HCT116 (cell line): ENCODE results near the gene SLC38A8. TPM values are rescaled to one million over a fixed set of nuclear protein-coding genes. Genes with fewer than 3 reads are reported as not detected.

Experiments
- ATAC-seq: fragments of 200-7000 bp; cut with Tn5 transposase; 2 replicates; pipeline ENCODE4 v1.9.1; 2020; ENCODE audit warnings: mild to moderate bottlenecking, moderate library complexity
- BruUV-seq: library from RNA; stranded (reverse); fragments of 400-500 nt; replicated peaks from 2 replicates; lab custom pipeline; 2021; lab: Mats Ljungman, UMichigan
- CTCF ChIA-PET: fragments of 300-600 bp; sonication (Branson Sonifier 250); formaldehyde crosslinking; loops from one replicate; lab custom pipeline; 2021; ENCODE audit warnings: antibody characterized with exemption; lab: Charles Lee
- POLR2A ChIA-PET: fragments of 300-600, 350-600 bp; sonication (Branson Sonifier 250); formaldehyde crosslinking; loops from one replicate; lab custom pipeline; 2021; ENCODE audit warnings: antibody characterized with exemption; lab: Charles Lee
- RAD21 ChIA-PET, 2 experiments: fragments of 300-600 bp; sonication (Branson Sonifier 250); formaldehyde crosslinking; loops; one replicate each; lab custom pipeline; 2023; ENCODE audit warnings: low total read pairs in 2 of 2; ENCODE audit not compliant: uncharacterized antibody in 2 of 2, unreplicated experiment in 2 of 2, low non-redundant PET in 1 of 2; lab: Charles Lee
- DNase-seq: peaks from one replicate; pipeline ENCODE4 v3.0.0-alpha.2; 2010; ENCODE audit warnings: low read depth, low spot score
- H2AFZ ChIP-seq: fragments of 200-600 bp; shearing (Covaris generic), sonication (generic); 2 replicates; pipeline ENCODE4 v1.6.1; 2017; ENCODE audit warnings: low read depth, mixed run types, mixed read lengths, antibody characterized with exemption, low read length; ENCODE audit not compliant: poor library complexity, severe bottlenecking
- H3K27ac ChIP-seq: 2 replicates; pipeline ENCODE4 v1.5.1; 2012; ENCODE audit warnings: low read depth, low read length
- H3K27me3 ChIP-seq: fragments of 200-600 bp; sonication (generic); 2 replicates; pipeline ENCODE4 v1.6.1; 2016; ENCODE audit warnings: mixed run types, low read length, mixed read lengths; ENCODE audit not compliant: insufficient read depth
- H3K36me3 ChIP-seq, 2 experiments: fragments of 200-500 bp in 1 of 2; fragments of 200-600 bp in 1 of 2; sonication (Bioruptor generic) in 1 of 2; sonication (generic) in 1 of 2; 2 replicates each; pipeline versions ENCODE4 v1.5.1 to v1.6.1; 2014 to 2016; ENCODE audit warnings: low read length in 2 of 2, inconsistent platforms in 1 of 2, mixed read lengths in 1 of 2, mixed run types in 1 of 2; ENCODE audit not compliant: insufficient read depth in 2 of 2, control insufficient read depth in 1 of 2
- H3K4me1 ChIP-seq, 2 experiments: fragments of 200-600 bp in 1 of 2; sonication (generic) in 1 of 2; 2 replicates each; pipeline versions ENCODE4 v1.5.1 to v1.6.1; 2012 to 2017; ENCODE audit warnings: low read length in 2 of 2, inconsistent platforms in 1 of 2, mild to moderate bottlenecking in 1 of 2, mixed read lengths in 1 of 2, mixed run types in 1 of 2, moderate library complexity in 1 of 2; ENCODE audit not compliant: insufficient read depth in 2 of 2, control insufficient read depth in 1 of 2
- H3K4me2 ChIP-seq: fragments of 200-600 bp; sonication (generic); 2 replicates; pipeline ENCODE4 v1.6.1; 2017; ENCODE audit warnings: mixed run types, low read length, mixed read lengths
- H3K4me3 ChIP-seq, 2 experiments: fragments of 200-600 bp in 1 of 2; sonication (generic) in 1 of 2; replicated peaks in 1 of 2; 2 replicates each; pipeline ENCODE4 v1.5.1; 2011 to 2016; ENCODE audit warnings: low read length in 2 of 2, control low read depth in 1 of 2, low read depth in 1 of 2, mild to moderate bottlenecking in 1 of 2, mixed read lengths in 1 of 2, mixed run types in 1 of 2
- H3K79me2 ChIP-seq: fragments of 200-600 bp; sonication (generic); 2 replicates; pipeline ENCODE4 v1.6.1; 2017; ENCODE audit warnings: mild to moderate bottlenecking, mixed run types, low read length, moderate library complexity, mixed read lengths; ENCODE audit not compliant: insufficient read depth
- H3K9ac ChIP-seq: fragments of 200-600 bp; sonication (generic); 2 replicates; pipeline ENCODE4 v1.6.1; 2016; ENCODE audit warnings: low read length, mixed read lengths
- H3K9me2 ChIP-seq: fragments of 200-600 bp; sonication (generic), shearing (Covaris generic); 2 replicates; pipeline ENCODE4 v1.6.1; 2017; ENCODE audit warnings: mixed run types, mild to moderate bottlenecking, moderate library complexity; ENCODE audit not compliant: insufficient read depth
- H3K9me3 ChIP-seq, 2 experiments: fragments of 200-500 bp in 1 of 2; fragments of 200-600 bp in 1 of 2; sonication (Bioruptor generic) in 1 of 2; sonication (generic) in 1 of 2; 2 replicates each; pipeline ENCODE4 v1.6.1; 2014 to 2017; ENCODE audit warnings: low read length in 2 of 2, mixed read lengths in 2 of 2, inconsistent platforms in 1 of 2, low read depth in 1 of 2, mild to moderate bottlenecking in 1 of 2, mixed run types in 1 of 2, moderate library complexity in 1 of 2; ENCODE audit not compliant: control insufficient read depth in 1 of 2, insufficient read depth in 1 of 2
- H4K20me1 ChIP-seq: fragments of 200-600 bp; sonication (generic), shearing (Covaris generic); 2 replicates; pipeline ENCODE4 v1.6.1; 2017; ENCODE audit warnings: mixed run types, mild to moderate bottlenecking, moderate library complexity; ENCODE audit not compliant: insufficient read depth
- CBX3 ChIP-seq: IDR thresholded peaks from 2 replicates; pipeline ENCODE4 v1.6.1; 2012; ENCODE audit warnings: low read depth
- CEBPB ChIP-seq: IDR thresholded peaks from 2 replicates; pipeline ENCODE4 v1.6.1; 2012; ENCODE audit warnings: low read depth
- EGR1 ChIP-seq: IDR thresholded peaks from 2 replicates; pipeline ENCODE4 v1.6.1; 2012; ENCODE audit warnings: low read depth
- ELF1 ChIP-seq: IDR thresholded peaks from 2 replicates; pipeline ENCODE4 v1.6.1; 2012; ENCODE audit warnings: low read depth, borderline replicate concordance
- EZH2 ChIP-seq: fragments of 200-600 bp; sonication (generic); IDR thresholded peaks from 2 replicates; pipeline ENCODE4 v1.6.1; 2017; ENCODE audit warnings: antibody characterized with exemption, mixed run types
- EZH2phosphoT487 ChIP-seq: fragments of 200-600 bp; IDR thresholded peaks from 2 replicates; pipeline ENCODE4 v1.6.1; 2018; ENCODE audit warnings: antibody characterized with exemption, borderline replicate concordance
- FOSL1 ChIP-seq: IDR thresholded peaks from 2 replicates; pipeline ENCODE4 v1.6.1; 2012; ENCODE audit warnings: low read depth
- POLR2A ChIP-seq: IDR thresholded peaks from 2 replicates; pipeline ENCODE4 v1.7.0; 2011; ENCODE audit warnings: borderline replicate concordance; ENCODE audit not compliant: insufficient read depth, insufficient read length; ENCODE audit errors: extremely low read depth
- POLR2AphosphoS5 ChIP-seq: IDR thresholded peaks from 2 replicates; pipeline ENCODE4 v1.6.1; 2011; ENCODE audit warnings: mild to moderate bottlenecking, low read depth, low read length, moderate library complexity
- SIN3A ChIP-seq: IDR thresholded peaks from 2 replicates; pipeline ENCODE4 v1.6.1; 2012; ENCODE audit warnings: low read depth
- SP1 ChIP-seq: IDR thresholded peaks from 2 replicates; pipeline ENCODE4 v1.6.1; 2012; ENCODE audit warnings: low read depth
- SRF ChIP-seq: IDR thresholded peaks from 2 replicates; pipeline ENCODE4 v1.6.1; 2012; ENCODE audit warnings: low read depth
- TCF7L2 ChIP-seq: IDR thresholded peaks from 2 replicates; pipeline ENCODE4 v1.7.0; 2011; ENCODE audit warnings: borderline replicate concordance, inconsistent platforms; ENCODE audit not compliant: insufficient read depth, insufficient read length; ENCODE audit errors: extremely low read depth
- YY1 ChIP-seq: IDR thresholded peaks from 2 replicates; pipeline ENCODE4 v1.6.1; 2011; ENCODE audit warnings: low read length, low read depth, moderate library complexity, mild to moderate bottlenecking; ENCODE audit not compliant: insufficient replicate concordance; ENCODE audit errors: extremely low read depth
- ZBTB33 ChIP-seq: IDR thresholded peaks from 2 replicates; pipeline ENCODE4 v1.6.1; 2011; ENCODE audit warnings: mild to moderate bottlenecking, low read length, moderate library complexity; ENCODE audit not compliant: insufficient replicate concordance; ENCODE audit errors: extremely low read depth
- ZFX ChIP-seq: fragments of 450-650 bp; IDR thresholded peaks from 2 replicates; pipeline ENCODE4 v1.6.1; 2017
- ZNF274 ChIP-seq: fragments of 200-500 bp; sonication (Bioruptor generic); IDR thresholded peaks from 2 replicates; pipeline ENCODE4 v1.6.1; 2014; ENCODE audit warnings: mild to moderate bottlenecking, low read depth, low read length, inconsistent platforms
- intact Hi-C: fragments of 100-400 bp; cut with micrococcal nuclease; formaldehyde crosslinking; loops from 2 replicates; pipeline ENCODE4 v1.10.0; 2022
- total RNA-seq: library from RNA; stranded (reverse); gene quantifications from one replicate; pipeline ENCODE4 v1.2.1, GENCODE V29; 2021; ENCODE audit not compliant: unreplicated experiment
- TF ChIP-seq, protein P1 (sequence below): IDR thresholded peaks from 2 replicates; pipeline ENCODE4 v1.6.1; 2012
- TF ChIP-seq, protein P2 (sequence below): IDR thresholded peaks from 2 replicates; pipeline ENCODE4 v1.6.1; 2012
- TF ChIP-seq, protein P3 (sequence below), 3 experiments: fragments of 200-600 bp in 1 of 3; sonication (generic) in 1 of 3; IDR thresholded peaks in 2 of 3; conservative IDR thresholded peaks in 1 of 3; 2 replicates each; pipeline ENCODE4 v1.5.1; 2012 to 2017; ENCODE audit warnings: low read depth in 2 of 3, low read length in 2 of 3, antibody characterized with exemption in 1 of 3, borderline replicate concordance in 1 of 3, control low read depth in 1 of 3, mild to moderate bottlenecking in 1 of 3, mixed read lengths in 1 of 3, mixed run types in 1 of 3, moderate library complexity in 1 of 3; ENCODE audit not compliant: insufficient read depth in 1 of 3

SLC38A8 gene
- total RNA-seq, 1 experiment from 2014 or later: not detected

DNA sequence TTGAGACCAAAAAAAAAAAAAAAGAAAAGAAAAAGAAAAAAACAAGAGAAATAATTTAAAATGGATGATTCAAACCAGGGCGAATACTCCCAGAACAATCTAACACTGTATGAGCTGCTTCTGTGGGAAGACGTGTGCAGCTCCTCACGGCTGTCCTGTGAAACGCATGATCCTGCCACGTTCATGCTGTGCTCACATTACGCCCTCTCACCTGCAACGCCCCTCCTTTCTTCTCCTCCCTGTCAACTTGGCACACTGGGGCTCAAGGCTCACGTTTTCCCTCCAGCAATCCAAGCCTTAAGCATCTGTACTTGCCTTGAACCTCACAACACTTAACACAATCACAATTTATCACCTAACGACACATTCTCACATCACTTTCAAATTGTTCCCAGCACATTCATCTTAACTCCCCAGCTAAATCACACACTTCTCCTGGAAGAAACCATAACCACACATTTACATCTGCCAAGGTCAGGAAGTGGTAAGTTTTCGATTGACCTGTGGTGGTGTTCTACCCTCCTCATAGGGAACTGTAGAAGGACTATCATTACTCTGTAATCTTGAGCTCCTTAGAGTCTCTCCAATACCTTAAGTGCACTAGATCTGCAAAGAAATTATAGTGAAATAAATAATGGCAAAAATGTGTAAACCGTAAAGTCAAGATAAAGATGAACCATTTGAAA lies 45.0 kb upstream of the SLC38A8 start (continued):
- TF ChIP-seq ZNF274: no peak
- TF ChIP-seq, protein P1, sequence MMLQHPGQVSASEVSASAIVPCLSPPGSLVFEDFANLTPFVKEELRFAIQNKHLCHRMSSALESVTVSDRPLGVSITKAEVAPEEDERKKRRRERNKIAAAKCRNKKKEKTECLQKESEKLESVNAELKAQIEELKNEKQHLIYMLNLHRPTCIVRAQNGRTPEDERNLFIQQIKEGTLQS: no peak

GRCh38 chr16:84087001-84087400 lies 44.4 kb upstream of the SLC38A8 start:
- TF ChIP-seq ZBTB33 (no peak), EGR1 (no peak), FOSL1 (no peak), EZH2phosphoT487 (no peak), CEBPB (no peak), POLR2AphosphoS5 (no peak), SIN3A (no peak), TCF7L2 (no peak), ZFX (no peak), POLR2A (no peak), CBX3 (no peak), YY1 (no peak), EZH2 (no peak), ELF1 (no peak), SRF (no peak), ZNF274 (no peak), SP1 (no peak)
- TF ChIP-seq, protein P2, sequence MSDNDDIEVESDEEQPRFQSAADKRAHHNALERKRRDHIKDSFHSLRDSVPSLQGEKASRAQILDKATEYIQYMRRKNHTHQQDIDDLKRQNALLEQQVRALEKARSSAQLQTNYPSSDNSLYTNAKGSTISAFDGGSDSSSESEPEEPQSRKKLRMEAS: no peak
- TF ChIP-seq, protein P3, sequence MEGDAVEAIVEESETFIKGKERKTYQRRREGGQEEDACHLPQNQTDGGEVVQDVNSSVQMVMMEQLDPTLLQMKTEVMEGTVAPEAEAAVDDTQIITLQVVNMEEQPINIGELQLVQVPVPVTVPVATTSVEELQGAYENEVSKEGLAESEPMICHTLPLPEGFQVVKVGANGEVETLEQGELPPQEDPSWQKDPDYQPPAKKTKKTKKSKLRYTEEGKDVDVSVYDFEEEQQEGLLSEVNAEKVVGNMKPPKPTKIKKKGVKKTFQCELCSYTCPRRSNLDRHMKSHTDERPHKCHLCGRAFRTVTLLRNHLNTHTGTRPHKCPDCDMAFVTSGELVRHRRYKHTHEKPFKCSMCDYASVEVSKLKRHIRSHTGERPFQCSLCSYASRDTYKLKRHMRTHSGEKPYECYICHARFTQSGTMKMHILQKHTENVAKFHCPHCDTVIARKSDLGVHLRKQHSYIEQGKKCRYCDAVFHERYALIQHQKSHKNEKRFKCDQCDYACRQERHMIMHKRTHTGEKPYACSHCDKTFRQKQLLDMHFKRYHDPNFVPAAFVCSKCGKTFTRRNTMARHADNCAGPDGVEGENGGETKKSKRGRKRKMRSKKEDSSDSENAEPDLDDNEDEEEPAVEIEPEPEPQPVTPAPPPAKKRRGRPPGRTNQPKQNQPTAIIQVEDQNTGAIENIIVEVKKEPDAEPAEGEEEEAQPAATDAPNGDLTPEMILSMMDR (IDR thresholded peaks at IDR 0.05 in 2 of 3, conservative IDR thresholded peaks at IDR 0.05 in 1 of 3; ENCODE audit: borderline replicate concordance in 1 of 3, insufficient read depth in 1 of 3, low read depth in 2 of 3, low read length in 2 of 3): no peak
- TF ChIP-seq, protein P1: no peak
- TF ChIP-seq, all 23 proteins: peak for 0
- ChIA-PET POLR2A (no interaction called here), RAD21 (interaction anchor here in 1 of 2 experiments (1.0 kb wide), 1 partner anchor 100 kb away, joined by 3 read pairs; no protein-coding TSS in a partner anchor), CTCF (interaction anchor here (0.7 to 2.3 kb wide), 2 partner anchors 14 to 100 kb away, joined by 3 to 17 read pairs; partner anchors contain the start of gene TAF1C)
- BruUV-seq: no TSS peak
- Histone ChIP-seq H3K4me1 (no peaks in the 10 kb centered on the region), H3K9ac (no peak overlapping the region), H3K36me3 (peaks cover 28 to 62% of the 10 kb centered on the region in 2 experiments; a peak in 3 of 4 replicates), H4K20me1 (no peaks in the 10 kb centered on the region), H3K79me2 (no peaks in the 10 kb centered on the region), H3K9me3 (no peaks in the 10 kb centered on the region), H3K9me2 (no peaks in the 10 kb centered on the region), H3K27me3 (no peaks in the 10 kb centered on the region), H3K4me3 (no peak overlapping the region), H2AFZ (no peak overlapping the region), H3K4me2 (no peak overlapping the region), H3K27ac (no peak overlapping the region)
- DNase-seq (no peak), ATAC-seq (no peak)
- intact Hi-C loops: no loop called here
